ENCODE measurements around the gene ROR2.

DNA sequence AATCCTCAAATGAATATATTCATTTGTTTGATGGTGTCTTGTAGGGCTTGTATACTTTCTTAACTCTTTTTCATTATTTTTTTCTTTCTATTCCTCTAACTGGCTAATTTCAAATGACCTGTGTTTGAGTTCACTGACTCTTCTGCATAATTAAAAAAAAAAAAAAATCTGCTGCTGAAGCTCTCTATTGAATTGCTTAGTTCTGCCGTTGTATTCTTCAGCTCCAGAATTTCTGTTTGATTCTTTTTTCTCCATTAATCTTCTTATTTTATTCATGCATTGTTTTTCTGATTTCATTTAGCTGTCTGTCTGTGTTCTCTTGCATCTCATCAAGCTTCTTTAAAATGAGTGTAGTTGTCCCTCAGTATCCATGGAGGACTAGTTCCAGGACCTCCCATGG, 244.6 kb downstream of the ROR2 start:
- TF ChIP-seq, protein P1, sequence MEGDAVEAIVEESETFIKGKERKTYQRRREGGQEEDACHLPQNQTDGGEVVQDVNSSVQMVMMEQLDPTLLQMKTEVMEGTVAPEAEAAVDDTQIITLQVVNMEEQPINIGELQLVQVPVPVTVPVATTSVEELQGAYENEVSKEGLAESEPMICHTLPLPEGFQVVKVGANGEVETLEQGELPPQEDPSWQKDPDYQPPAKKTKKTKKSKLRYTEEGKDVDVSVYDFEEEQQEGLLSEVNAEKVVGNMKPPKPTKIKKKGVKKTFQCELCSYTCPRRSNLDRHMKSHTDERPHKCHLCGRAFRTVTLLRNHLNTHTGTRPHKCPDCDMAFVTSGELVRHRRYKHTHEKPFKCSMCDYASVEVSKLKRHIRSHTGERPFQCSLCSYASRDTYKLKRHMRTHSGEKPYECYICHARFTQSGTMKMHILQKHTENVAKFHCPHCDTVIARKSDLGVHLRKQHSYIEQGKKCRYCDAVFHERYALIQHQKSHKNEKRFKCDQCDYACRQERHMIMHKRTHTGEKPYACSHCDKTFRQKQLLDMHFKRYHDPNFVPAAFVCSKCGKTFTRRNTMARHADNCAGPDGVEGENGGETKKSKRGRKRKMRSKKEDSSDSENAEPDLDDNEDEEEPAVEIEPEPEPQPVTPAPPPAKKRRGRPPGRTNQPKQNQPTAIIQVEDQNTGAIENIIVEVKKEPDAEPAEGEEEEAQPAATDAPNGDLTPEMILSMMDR (IDR thresholded peaks at IDR 0.05) = no peak
- TF ChIP-seq POLR2A (IDR thresholded peaks at IDR 0.05) = no peak

Measured in Peyer's patch (tissue), 4 donors.